BJ (cell line): Measurements from ENCODE around the gene GLDC. TPM values are rescaled to one million over a fixed set of nuclear protein-coding genes. Genes with fewer than 3 reads are reported as not detected.
"Not testable (repeated sequence)": the region's sequence is repeated elsewhere in the genome, so short reads cannot be mapped to it uniquely, and the experiment has no call there.

Source experiments
- CTCF ChIA-PET: fragments of 350-600 bp; formaldehyde crosslinking; extraction: SDS; loops from one replicate; lab custom pipeline; 2021; ENCODE audit warnings: antibody characterized with exemption, inconsistent platforms; lab: Yijun Ruan, JAX
- POLR2A ChIA-PET: fragments of 300-600 bp; sonication (Branson Sonifier 250); formaldehyde crosslinking; extraction: SDS; loops from one replicate; lab custom pipeline; 2021; ENCODE audit warnings: antibody characterized with exemption; lab: Charles Lee
- DNase-seq: peaks from one replicate; pipeline ENCODE4 v3.0.0-alpha.2; 2011; ENCODE audit warnings: low read depth
- H3K27me3 ChIP-seq: 2 replicates; pipeline ENCODE4 v1.6.0; 2011; ENCODE audit warnings: low read length; ENCODE audit not compliant: control insufficient read depth, insufficient read depth
- H3K36me3 ChIP-seq: 2 replicates; pipeline ENCODE4 v1.5.1; 2011; ENCODE audit warnings: low read length; ENCODE audit not compliant: control insufficient read depth, insufficient read depth
- H3K4me3 ChIP-seq: 2 replicates; pipeline ENCODE4 v1.5.1; 2011; ENCODE audit warnings: low read depth, mild to moderate bottlenecking, control low read depth, low read length
- CTCF ChIP-seq: IDR thresholded peaks from 2 replicates; pipeline ENCODE4 v1.5.1; 2011; ENCODE audit warnings: low read depth, mild to moderate bottlenecking, control low read depth, inconsistent platforms, low read length, moderate library complexity; ENCODE audit not compliant: insufficient read depth
- polyA minus RNA-seq: library from RNA; depleted of rRNA, polyadenylated mRNA; stranded (reverse); fragments of >200 nt; gene quantifications from 2 replicates; pipeline ENCODE4 v1.2.3, GENCODE V29; 2011; rRNA and poly(A)+ RNA removed
- polyA plus RNA-seq: library from polyadenylated mRNA; depleted of rRNA; stranded (reverse); fragments of >200 nt; gene quantifications from 2 replicates; pipeline ENCODE4 v1.2.3, GENCODE V29; 2011; rRNA removed

The GLDC gene
- polyA plus RNA-seq (0.28 and 0.44 TPM in 2 replicates), polyA minus RNA-seq (0.15 TPM in 1 of 2 replicates, not detected in the other)

GRCh38 chr9:6645355-6646292, at the start of gene GLDC:
Gene GLDC, minus strand, starts transcription at chr9:6645729. Its CDS starts 230 bp downstream, at chr9:6645499.
- TF ChIP-seq CTCF = no peak
- Histone ChIP-seq H3K27me3 (peaks cover 22% of the 10 kb centered on the region), H3K36me3 (no peaks in the 10 kb centered on the region), H3K4me3 (no peak within 1 kb of the TSS)
- DNase-seq = no peak
- ChIA-PET POLR2A (no interaction called here), CTCF (interaction anchor here (0.6 to 1.0 kb wide), 2 partner anchors 61 to 1137 kb away, joined by 3 read pairs; no protein-coding TSS in a partner anchor)

GRCh38 chr9:6692881-6693361, 47.4 kb upstream of the GLDC start:
- H3K4me3 ChIP-seq = no peak overlapping the region
- no peak for TF ChIP-seq CTCF
- ChIA-PET CTCF (no interaction called here), POLR2A (no interaction called here)
- no peaks in the 10 kb centered on the region for H3K36me3 ChIP-seq
- no peaks in the 10 kb centered on the region for H3K27me3 ChIP-seq
- DNase-seq = no peak

- H3K27me3 ChIP-seq = no peaks in the 10 kb centered on the region
- no peak overlapping the region for H3K4me3 ChIP-seq
- no peaks in the 10 kb centered on the region for H3K36me3 ChIP-seq
- CTCF ChIA-PET = no interaction called here
- TF ChIP-seq CTCF = no peak
- POLR2A ChIA-PET = interaction anchor here (0.6 kb wide), 1 partner anchor 775 kb away, joined by 3 read pairs; no protein-coding TSS in a partner anchor
- no peak for DNase-seq
These were observed 46.9 kb upstream of the GLDC start for GRCh38 chr9:6692433-6692832.

- H3K4me3 ChIP-seq, DNase-seq, H3K27me3 ChIP-seq, H3K36me3 ChIP-seq, POLR2A ChIA-PET: not testable (repeated sequence)
- CTCF ChIA-PET = interaction anchor here (0.8 kb wide), 1 partner anchor 12 kb away, joined by 3 read pairs; no protein-coding TSS in a partner anchor
These were observed 45.1 kb upstream of the GLDC start for GRCh38 chr9:6690675-6691070.

GRCh38 chr9:6689893-6690674, 44.6 kb upstream of the GLDC start:
- CTCF ChIA-PET = interaction anchor here (0.8 kb wide), 1 partner anchor 13 kb away, joined by 3 read pairs; no protein-coding TSS in a partner anchor
- Histone ChIP-seq H3K4me3 (no peak overlapping the region), H3K27me3 (no peaks in the 10 kb centered on the region), H3K36me3 (no peaks in the 10 kb centered on the region)
- POLR2A ChIA-PET = no interaction called here
- DNase-seq = no peak
- TF ChIP-seq CTCF = no peak
